HG03066 (cell line): ENCODE results near the gene SLC47A2.

ENCODE experiments used
- ATAC-seq: cut with Tn5 transposase; IDR thresholded peaks from one replicate; pipeline ENCODE4 v1.9.1; 2021; ENCODE audit warnings: low read depth; ENCODE audit not compliant: unreplicated experiment

Gene SLC47A2

GRCh38 chr17:19729900-19730299 lies 13.5 kb upstream of the SLC47A2 start:
- no peak for ATAC-seq

DNA sequence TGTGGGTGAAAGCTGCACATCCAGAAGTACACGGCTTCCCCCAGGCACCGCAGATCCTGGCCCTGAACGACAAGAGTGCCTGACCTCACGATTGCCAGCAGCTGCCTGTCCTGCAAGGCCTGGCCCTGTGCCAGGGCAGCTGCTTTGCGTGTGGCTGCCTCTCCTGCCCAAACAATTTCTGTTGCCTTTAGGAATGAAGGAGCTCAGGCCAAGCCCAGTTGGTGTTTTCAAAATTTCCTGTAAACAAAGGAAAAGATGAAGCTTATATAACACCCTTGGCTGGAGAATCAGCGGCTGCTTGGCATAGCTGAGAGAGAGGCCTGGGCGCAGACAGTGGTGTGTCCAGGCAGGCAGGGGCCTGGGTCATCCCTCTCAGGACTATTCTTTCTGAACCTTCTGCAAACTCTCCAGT lies 11.7 kb upstream of the SLC47A2 start:
- ATAC-seq: no peak

- ATAC-seq: no peak
Observed at GRCh38 chr17:19727501-19728078, 11.2 kb upstream of the SLC47A2 start.

GRCh38 chr17:19726631-19727376 lies 10.4 kb upstream of the SLC47A2 start:
- no peak for ATAC-seq

- ATAC-seq: no peak
Observed at GRCh38 chr17:19725486-19725885, 9.1 kb upstream of the SLC47A2 start.

GRCh38 chr17:19724501-19725420 lies 8.4 kb upstream of the SLC47A2 start:
- no peak for ATAC-seq

GRCh38 chr17:19723964-19724363 lies 7.6 kb upstream of the SLC47A2 start:
- no peak for ATAC-seq

DNA sequence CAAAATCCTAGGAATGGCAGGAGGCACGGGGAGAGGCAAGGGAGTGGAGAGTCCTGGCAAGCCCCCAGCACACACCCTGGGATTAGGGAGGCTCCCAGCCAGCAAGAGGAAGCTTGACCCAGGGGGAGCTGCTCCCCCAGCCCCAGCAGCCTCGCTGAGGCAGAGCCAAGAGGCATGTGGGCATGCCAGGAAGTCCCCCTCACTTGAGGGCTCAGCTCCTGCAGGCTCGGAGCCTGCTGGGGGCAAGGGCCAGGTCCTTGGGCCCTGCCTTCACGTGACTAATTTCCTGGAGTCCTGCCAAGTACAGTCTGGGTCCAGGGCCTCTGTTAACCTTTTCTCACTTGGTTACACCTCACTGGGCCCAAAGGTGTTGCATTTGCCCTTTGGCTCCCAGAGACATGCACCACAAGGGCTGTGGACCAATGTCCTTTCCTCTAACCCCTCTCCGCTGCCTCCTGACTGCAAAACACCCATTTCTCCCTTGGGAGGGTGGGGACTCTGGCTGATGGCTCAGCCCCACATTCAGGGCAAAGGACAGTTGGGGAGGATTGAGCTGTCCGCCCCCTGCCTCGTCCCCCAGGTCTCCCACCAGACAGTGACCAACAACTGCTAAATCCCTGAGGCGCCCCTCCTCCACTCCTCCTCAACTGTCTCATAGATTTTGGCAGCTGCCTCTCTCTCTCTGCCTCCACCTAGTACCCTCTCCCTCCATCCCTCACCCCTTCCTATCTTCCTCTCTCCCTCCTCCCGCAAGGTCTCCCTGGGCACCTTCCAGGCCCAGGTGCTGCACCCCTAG lies 4.4 kb upstream of the SLC47A2 start:
- no peak for ATAC-seq

- ATAC-seq: no peak
Observed at GRCh38 chr17:19720210-19720475, 3.8 kb upstream of the SLC47A2 start.

DNA sequence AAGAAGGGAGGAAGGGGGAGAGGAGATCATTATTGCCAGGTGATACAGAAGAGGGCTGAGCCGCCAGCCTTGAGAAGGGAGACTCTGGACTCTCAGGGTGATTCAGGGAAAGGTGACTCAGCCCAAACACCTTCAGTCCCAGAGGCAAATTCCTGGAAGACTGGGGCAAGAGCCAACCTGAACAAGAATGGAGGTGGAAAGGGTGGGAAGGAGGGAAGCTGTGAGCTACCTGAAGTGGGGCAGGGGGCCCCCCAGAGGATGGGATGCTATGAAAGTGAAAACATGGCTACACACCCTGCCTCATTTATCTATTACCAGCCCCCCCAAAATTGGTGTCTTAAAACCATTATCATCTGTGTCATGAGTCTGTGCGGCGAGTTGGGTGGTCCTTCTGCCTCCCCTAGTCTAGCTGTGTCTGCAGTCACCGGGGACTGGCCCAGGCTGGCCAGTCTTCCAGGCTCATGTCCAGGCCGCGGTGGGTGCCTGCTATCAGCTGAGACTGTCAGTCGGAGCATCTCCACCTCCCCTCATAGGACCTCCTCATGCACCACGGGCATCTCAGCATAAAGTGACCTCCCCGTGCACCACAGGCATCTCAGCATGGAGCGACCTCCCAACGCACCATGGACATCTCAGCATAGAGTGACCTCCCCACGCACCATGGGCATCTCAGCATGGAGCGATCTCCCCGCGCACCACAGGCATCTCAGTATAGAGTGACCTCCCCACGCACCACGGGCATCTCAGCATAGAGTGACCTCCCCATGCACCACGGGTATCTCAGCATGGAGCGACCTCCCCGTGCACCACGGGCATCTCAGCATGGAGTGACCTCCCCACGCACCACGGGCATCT lies 3.2 kb upstream of the SLC47A2 start:
- ATAC-seq: no peak

GRCh38 chr17:19718613-19719354 lies 2.4 kb upstream of the SLC47A2 start:
- no peak for ATAC-seq

DNA sequence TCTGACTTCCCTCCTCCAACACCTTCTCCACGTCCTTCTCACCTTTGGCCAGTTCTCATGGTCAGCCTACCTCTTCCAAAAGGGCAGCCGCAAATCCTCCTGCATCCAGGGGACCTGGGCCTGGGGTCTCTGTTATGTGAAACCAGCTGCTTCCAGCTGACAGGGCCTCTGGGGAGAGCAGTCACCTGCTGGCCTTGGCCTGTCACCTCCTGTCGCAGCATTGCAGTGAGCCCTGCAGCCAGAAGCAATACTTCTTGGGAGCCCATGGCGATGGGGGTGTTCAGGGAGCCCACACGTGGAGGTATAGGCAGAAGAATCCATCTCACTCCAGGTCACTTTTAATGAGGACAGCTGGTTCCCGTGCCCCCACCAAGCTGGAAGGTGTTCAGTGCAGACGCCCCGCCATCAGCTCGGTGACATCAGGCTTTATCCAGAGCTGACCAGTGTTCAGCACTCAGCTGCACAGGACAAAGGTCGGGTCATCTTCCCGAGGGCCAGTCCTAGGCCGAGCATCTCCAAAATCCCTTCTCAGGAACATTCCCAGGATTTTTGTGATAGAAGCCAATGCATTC lies 1.7 kb upstream of the SLC47A2 start:
- ATAC-seq: no peak

GRCh38 chr17:19717411-19717908 lies 1.1 kb upstream of the SLC47A2 start:
- no peak for ATAC-seq

GRCh38 chr17:19717031-19717360 lies 612 bp upstream of the SLC47A2 start:
- no peak for ATAC-seq

GRCh38 chr17:19714542-19715411 lies 1.6 kb downstream of the SLC47A2 start:
- no peak for ATAC-seq

DNA sequence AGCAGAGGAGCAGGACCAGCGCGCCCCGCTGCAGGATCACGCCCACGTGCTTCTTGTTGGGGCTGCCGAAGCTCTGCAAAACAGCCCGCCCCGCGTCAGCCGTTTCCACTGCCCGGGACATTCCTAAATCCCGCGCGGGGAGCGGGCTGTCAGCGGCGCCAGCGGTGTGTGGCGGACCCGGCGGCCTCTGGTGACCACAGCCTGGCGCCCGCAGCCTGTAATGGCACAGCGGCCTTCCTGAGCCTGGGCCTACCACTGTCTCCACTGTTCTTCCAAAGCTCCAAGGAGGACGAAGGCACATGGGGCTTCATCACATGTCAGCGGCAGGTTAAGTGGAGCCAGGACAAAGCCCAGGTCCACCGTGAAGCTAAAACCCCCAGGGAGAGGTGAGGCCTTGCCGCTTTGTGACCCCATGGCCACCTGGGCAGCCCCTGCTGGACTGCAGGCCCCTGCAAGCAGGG lies 2.5 kb downstream of the SLC47A2 start:
- ATAC-seq: no peak

DNA sequence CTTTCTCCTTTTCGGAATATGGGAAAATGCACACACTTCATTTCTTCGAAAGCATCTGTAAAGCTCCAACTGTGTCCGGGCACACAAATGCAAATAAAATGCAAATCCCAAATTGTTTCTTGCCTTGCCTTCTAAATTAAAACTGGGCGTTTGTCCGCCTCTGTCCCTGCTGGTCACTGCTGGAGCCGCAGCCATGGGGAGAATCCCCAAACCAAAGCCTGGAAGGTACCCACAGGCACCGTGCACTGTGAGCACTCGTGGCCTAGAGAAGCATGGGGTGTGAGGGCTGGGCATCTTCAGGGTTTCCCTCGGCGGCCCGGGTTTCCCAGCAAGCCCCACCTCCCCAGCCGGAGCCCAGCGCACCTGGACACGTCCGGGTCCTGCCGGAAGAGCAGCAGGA lies 2.9 kb downstream of the SLC47A2 start:
- no peak for ATAC-seq
